ENCODE measurements around the gene MTA3.

DNA sequence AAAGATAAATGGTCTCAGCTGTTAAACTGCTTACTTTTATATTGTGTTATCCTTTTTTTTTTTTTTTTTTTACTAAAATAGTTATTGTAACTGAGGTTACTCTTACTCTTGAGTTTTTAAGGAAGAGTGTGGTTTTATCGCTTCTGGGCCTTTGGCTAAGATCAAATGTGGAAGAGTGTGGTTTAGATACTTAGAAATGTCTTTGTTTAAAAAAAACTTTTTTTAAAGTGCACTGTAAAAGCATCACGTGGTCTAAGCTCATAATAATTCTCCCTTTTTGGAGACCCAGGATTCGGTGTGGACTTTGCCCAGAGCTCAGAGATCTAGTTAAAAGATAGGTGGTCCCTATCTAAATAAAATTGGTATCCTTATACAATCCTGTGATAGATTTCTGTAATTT lies 207.4 kb downstream of the MTA3 start:
- TF ChIP-seq, protein P1, sequence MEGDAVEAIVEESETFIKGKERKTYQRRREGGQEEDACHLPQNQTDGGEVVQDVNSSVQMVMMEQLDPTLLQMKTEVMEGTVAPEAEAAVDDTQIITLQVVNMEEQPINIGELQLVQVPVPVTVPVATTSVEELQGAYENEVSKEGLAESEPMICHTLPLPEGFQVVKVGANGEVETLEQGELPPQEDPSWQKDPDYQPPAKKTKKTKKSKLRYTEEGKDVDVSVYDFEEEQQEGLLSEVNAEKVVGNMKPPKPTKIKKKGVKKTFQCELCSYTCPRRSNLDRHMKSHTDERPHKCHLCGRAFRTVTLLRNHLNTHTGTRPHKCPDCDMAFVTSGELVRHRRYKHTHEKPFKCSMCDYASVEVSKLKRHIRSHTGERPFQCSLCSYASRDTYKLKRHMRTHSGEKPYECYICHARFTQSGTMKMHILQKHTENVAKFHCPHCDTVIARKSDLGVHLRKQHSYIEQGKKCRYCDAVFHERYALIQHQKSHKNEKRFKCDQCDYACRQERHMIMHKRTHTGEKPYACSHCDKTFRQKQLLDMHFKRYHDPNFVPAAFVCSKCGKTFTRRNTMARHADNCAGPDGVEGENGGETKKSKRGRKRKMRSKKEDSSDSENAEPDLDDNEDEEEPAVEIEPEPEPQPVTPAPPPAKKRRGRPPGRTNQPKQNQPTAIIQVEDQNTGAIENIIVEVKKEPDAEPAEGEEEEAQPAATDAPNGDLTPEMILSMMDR (IDR thresholded peaks at IDR 0.05 in 4 of 5, conservative IDR thresholded peaks at IDR 0.05 in 1 of 5) = no peak
- TF ChIP-seq POLR2A (IDR thresholded peaks at IDR 0.05) = no peak
